OCI-LY3 (cell line): ENCODE results near the gene ATAD3C.

Source experiments
- EZH2phosphoT487 ChIP-seq: fragments of 200-600 bp; shearing (Covaris generic); IDR thresholded peaks from 2 replicates; pipeline ENCODE4 v1.6.1; 2018; ENCODE audit warnings: antibody characterized with exemption, mixed run types, low read depth
- TF ChIP-seq, protein P1 (sequence below): fragments of 200-600, 300-600 bp; sonication (generic); IDR thresholded peaks from 2 replicates; pipeline ENCODE4 v1.5.1; 2014; ENCODE audit warnings: antibody characterized with exemption, low read length, low read depth

DNA sequence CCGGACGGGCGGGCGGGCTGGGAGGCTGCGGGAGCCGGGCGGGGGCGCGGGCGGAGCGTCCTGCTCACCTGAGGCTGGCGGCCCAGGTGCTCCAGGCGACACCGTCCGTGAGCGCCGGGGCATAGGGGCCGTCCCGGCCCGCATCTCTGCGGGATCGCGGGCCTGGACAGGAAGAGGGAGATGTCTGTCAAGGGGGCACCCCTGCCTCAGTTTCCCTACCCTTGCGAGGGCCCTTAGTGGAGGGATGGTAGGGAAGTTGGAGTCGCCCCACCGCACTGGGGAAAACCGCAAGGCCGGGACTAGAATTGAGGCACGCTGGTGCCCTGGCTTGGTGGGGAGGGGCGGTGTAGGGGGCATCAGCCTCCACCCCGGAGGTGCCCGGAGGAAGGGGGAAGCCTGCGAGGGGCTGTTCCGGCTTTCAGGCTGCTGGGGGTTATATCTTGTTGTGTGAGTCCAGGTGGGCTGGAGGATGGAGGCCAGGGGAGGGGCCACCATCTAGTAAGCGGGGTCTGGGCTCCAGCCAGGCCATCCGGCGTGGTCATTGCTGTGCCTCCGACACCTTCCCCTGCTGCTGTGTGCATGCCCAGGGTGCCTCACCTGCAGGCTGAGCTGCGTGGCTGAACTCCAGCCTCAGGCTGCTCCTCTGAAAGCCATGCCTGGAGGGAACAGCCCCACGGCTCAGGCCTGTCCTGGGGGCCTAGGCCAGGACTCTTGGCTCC, 13.4 kb upstream of the ATAD3C start:
- TF ChIP-seq, protein P1, sequence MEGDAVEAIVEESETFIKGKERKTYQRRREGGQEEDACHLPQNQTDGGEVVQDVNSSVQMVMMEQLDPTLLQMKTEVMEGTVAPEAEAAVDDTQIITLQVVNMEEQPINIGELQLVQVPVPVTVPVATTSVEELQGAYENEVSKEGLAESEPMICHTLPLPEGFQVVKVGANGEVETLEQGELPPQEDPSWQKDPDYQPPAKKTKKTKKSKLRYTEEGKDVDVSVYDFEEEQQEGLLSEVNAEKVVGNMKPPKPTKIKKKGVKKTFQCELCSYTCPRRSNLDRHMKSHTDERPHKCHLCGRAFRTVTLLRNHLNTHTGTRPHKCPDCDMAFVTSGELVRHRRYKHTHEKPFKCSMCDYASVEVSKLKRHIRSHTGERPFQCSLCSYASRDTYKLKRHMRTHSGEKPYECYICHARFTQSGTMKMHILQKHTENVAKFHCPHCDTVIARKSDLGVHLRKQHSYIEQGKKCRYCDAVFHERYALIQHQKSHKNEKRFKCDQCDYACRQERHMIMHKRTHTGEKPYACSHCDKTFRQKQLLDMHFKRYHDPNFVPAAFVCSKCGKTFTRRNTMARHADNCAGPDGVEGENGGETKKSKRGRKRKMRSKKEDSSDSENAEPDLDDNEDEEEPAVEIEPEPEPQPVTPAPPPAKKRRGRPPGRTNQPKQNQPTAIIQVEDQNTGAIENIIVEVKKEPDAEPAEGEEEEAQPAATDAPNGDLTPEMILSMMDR, result no peak
- no peak for TF ChIP-seq EZH2phosphoT487
